Cardiac fibroblast (primary cell): ENCODE results near the gene NHSL2.
A peak's percentile ranks its signal among the peaks of the same experiment; 100 is the strongest.
"Not testable (repeated sequence)": the region's sequence is repeated elsewhere in the genome, so short reads cannot be mapped to it uniquely, and the experiment has no call there.

Experiments
- DNase-seq, 2 donors: peaks; one replicate each; pipeline versions ENCODE4 v3.0.0 to v3.0.0-alpha.2; 2010; ENCODE audit warnings: low read depth in 2 of 2
- H3K4me3 ChIP-seq, 2 donors: replicated peaks in 1 of 2; 1 replicate in 1 of 2; 2 replicates in 1 of 2; pipeline ENCODE4 v1.5.1; 2011; ENCODE audit warnings: low read depth in 2 of 2, low read length in 2 of 2, mild to moderate bottlenecking in 2 of 2, moderate library complexity in 1 of 2
- TF ChIP-seq, protein P1 (sequence below): IDR thresholded peaks from one replicate; pipeline ENCODE4 v1.5.1; 2011; ENCODE audit warnings: low read depth, mild to moderate bottlenecking, low read length, inconsistent platforms

Gene NHSL2

DNA sequence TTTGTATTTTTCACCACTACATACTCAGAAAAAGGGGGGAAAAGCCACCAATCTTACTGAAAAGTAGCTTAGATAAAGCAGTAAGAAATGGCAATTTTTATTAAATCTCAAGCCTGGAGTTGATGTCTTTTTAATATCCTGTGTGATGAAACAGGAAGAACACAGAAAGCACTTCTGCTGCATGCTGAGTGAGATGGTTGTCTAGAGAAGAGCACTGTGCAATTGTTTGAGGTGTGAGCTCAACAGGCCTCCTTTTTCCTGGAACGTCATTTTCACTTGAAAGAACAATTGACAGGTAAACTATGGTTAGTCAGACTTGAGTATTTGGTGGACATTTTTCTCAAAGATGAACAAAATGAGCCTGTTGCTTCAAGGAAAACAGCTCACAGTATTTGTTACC is 147.2 kb downstream of the NHSL2 start:
- TF ChIP-seq, protein P1, sequence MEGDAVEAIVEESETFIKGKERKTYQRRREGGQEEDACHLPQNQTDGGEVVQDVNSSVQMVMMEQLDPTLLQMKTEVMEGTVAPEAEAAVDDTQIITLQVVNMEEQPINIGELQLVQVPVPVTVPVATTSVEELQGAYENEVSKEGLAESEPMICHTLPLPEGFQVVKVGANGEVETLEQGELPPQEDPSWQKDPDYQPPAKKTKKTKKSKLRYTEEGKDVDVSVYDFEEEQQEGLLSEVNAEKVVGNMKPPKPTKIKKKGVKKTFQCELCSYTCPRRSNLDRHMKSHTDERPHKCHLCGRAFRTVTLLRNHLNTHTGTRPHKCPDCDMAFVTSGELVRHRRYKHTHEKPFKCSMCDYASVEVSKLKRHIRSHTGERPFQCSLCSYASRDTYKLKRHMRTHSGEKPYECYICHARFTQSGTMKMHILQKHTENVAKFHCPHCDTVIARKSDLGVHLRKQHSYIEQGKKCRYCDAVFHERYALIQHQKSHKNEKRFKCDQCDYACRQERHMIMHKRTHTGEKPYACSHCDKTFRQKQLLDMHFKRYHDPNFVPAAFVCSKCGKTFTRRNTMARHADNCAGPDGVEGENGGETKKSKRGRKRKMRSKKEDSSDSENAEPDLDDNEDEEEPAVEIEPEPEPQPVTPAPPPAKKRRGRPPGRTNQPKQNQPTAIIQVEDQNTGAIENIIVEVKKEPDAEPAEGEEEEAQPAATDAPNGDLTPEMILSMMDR = no peak
- no peak overlapping the region for H3K4me3 ChIP-seq
- no peak for DNase-seq

DNA sequence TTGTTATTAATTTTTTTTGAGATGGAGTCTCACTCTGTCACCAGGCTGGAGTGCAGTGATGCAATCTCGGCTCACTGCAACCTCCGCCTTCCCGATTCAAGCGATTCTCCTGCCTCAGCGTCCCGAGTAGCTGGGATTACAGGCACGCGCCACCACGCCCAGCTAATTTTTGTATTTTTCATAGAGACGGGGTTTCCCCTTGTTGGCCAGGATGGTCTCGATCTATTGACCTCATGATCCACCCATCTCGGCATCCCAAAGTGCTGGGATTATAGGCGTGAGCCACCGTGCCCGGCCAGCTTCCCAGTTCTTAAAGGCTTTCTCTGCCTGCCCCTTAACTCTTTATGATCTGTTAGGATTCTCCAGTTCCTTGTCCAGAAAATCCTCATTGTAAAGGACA is 147.7 kb downstream of the NHSL2 start:
- DNase-seq, H3K4me3 ChIP-seq: not testable (repeated sequence)

DNA sequence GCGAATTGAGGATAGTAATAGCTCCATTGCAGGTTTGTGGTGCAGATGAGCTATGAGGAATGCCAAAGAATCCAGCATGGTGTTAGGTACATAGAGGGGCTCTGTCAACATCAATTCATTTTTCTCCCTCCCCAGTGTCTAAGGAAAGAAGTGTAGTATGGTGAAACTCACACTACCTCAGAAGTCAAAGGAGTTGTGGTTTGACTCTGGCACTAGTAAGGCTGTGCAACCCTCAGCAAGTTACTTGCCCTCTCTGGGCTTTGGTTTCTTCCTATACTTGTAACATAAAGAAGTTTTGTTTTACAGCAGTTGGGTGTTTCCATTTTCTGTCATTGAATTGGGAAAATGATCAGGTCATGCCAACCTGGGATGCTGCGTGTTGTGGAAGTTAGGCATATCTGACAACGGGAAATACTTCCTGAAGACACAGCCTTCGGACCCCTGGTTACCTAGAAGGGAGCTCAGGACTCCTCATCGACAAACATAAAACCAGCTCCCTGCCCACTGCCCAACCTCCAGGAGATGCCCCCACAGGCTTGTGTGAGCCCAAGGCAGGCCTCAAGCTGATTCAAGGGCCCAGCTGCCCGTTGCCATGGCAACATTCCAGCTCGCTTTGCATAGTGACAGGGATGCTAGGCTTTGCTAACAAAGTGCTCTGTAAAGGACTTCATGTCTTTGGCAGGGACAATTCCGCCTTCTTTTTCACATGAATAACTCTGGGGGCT is 149.7 kb downstream of the NHSL2 start:
- peak; percentile 2 to 23 for DNase-seq
- H3K4me3 ChIP-seq = no peak overlapping the region
- TF ChIP-seq, protein P1 = no peak

DNA sequence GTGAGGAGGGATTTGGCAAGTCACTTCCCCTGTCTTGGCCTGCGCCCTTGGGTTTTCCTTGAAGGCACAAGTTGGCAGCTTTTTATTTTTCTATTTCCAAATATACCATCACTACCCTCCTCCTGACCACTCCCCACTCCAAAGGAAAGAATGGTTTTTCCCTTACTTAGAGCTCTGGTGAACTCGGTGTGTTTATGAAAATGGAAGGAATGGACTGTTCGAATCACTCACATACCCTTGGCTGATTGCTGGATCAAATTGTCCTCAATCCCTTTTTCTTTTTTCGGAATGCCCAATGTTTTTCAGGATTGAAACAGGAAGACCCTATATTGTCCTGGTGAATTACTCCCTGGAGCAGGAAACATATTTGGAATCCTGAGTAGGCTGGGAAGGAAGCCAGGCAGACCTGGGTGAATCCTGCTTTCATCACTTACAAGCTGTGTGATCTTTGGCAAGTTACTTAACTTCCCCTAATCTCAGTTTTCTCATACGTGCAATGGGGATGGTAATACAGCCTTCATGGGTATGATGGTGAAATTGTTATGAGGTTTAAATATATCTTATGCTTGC is 150.4 kb downstream of the NHSL2 start:
- TF ChIP-seq, protein P1 = no peak
- no peak overlapping the region for H3K4me3 ChIP-seq
- peak in 1 of 2 donors; percentile 16 for DNase-seq

DNA sequence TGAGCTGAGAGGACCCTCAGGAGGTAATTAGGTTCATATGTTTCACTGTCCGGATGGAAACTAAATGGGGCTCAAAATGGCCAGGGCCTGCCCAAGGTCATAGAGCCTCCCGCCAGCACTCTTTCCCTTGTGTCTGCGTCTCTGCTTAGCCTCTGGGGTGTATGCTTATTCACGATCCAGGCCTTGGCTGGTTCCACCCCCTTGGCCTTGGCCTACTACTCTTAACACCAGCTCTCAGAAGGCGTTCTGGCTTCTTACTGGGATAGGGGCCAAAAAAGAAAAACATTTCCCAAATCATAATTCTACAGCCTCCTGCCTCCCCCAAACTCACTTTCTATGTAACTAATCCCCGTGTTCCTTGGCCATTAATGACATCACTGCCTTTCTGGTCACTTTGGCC is 152.3 kb downstream of the NHSL2 start:
- TF ChIP-seq, protein P1 = no peak
- peak in 1 of 2 donors; percentile 40 for DNase-seq
- H3K4me3 ChIP-seq = no peak overlapping the region

DNA sequence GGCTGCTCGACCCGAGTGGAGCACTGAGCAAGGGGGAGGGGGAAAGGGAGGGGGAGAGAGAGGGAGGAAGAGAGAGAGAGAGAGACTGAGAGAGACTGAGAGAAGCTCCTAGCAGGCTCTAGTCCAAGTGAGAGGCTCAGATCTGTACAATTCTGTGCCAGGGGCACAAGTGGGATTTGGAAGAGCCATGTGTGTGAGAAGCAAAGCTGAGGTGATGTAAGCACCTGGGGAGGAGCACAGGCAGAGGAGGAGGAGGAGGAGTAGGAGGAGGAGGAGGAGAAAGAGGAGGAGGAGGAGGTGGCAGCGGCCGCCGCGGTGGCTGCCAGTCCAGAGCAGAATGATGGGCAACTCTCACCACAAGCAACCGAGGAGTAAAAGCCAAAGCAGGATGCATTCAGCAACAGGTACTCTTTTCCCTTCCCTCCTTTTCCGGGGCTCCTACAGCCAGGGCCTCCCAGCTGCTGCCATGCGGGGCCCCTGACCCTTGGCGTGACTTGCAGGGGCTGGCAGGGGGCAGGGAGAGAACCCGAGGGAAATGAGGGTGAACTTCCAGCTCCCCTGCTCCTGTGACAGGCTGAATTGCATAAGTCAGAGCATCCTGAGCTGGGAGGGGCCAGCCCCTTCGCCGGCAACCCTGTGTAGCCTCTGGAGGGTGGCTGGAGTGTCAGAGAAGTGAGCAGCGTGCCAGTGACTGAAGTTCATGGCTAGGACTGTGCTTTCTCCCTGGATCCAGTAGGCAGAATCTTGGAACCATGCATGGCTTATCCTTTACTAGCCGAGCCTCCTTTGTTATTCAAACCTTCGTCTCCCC is 158.9 kb downstream of the NHSL2 start:
- H3K4me3 ChIP-seq = no peak overlapping the region
- TF ChIP-seq, protein P1 = no peak
- no peak for DNase-seq

DNA sequence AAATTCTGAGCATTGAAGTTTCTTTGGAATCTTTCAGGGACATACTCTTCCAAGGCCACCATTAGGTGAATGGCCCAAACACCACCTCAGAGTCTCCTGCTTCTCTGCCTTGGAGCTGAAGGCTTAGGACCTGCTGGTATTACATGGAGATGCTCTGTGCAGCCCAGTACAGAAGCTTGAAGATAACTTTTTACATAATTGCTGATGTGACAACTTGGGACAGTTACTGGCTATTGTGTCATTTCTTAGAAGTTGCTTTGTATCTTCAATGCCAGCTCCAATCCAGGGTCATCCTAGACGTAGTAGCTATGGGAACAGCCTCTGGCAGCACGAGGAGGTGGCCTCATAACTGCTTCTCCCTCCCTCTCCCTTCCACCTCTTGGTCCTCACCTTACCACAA is 160.6 kb downstream of the NHSL2 start:
- no peak for DNase-seq
- H3K4me3 ChIP-seq = no peak overlapping the region
- TF ChIP-seq, protein P1 = no peak
